B cell (primary cell): ENCODE results near the gene NRAS. TPM values are rescaled to one million over a fixed set of nuclear protein-coding genes. Genes with fewer than 3 reads are reported as not detected.

ENCODE experiments used
- ATAC-seq: fragments of 200-7000 bp; cut with Tn5 transposase; one replicate; pipeline ENCODE4 v1.10.0; 2021; ENCODE audit warnings: low read depth, mild to moderate bottlenecking, moderate number of reproducible peaks, moderate library complexity
- CTCF ChIA-PET: fragments of 350-600 bp; sonication (Branson Sonifier 250); formaldehyde crosslinking; loops from one replicate; lab custom pipeline; 2021; ENCODE audit warnings: antibody characterized with exemption, inconsistent platforms; lab: Charles Lee
- POLR2A ChIA-PET: fragments of 350-600 bp; sonication (Branson Sonifier 250); formaldehyde crosslinking; loops from one replicate; lab custom pipeline; 2021; ENCODE audit warnings: antibody characterized with exemption; lab: Charles Lee
- DNase-seq: peaks from one replicate; pipeline ENCODE4 v3.0.0; 2013
- H2AFZ ChIP-seq: 2 replicates; pipeline ENCODE4 v1.6.1; 2012; ENCODE audit warnings: mild to moderate bottlenecking, low read depth, low read length; ENCODE audit not compliant: insufficient read depth, poor library complexity, severe bottlenecking
- H3K27ac ChIP-seq, 2 donors: 1 replicate in 1 of 2; 2 replicates in 1 of 2; pipeline ENCODE4 v1.5.1; 2012 to 2013; ENCODE audit warnings: low read length in 2 of 2, mild to moderate bottlenecking in 2 of 2, moderate library complexity in 1 of 2
- H3K27me3 ChIP-seq, 4 experiments: fragments of 200-600 bp in 1 of 4; sonication (generic) in 1 of 4; replicated peaks in 1 of 4; 1 replicate in 2 of 4; 2 replicates in 2 of 4; pipeline versions ENCODE4 v1.6.1 to v1.7.0; 2013 to 2016; ENCODE audit warnings: low read length in 3 of 4, mild to moderate bottlenecking in 2 of 4, mixed read lengths in 1 of 4, moderate library complexity in 1 of 4; ENCODE audit not compliant: insufficient read depth in 4 of 4, control insufficient read depth in 3 of 4; ENCODE audit errors: control extremely low read depth in 1 of 4
- H3K36me3 ChIP-seq, 2 experiments: replicated peaks in 1 of 2; 1 replicate in 1 of 2; 2 replicates in 1 of 2; pipeline versions ENCODE4 v1.6.1 to v1.7.1; 2013; ENCODE audit warnings: low read length in 1 of 2; ENCODE audit not compliant: insufficient read depth in 2 of 2, control insufficient read depth in 1 of 2; ENCODE audit errors: control extremely low read depth in 1 of 2, extremely low read depth in 1 of 2
- H3K4me1 ChIP-seq, 2 donors: fragments of 200-600 bp in 1 of 2; sonication (generic) in 1 of 2; 1 replicate in 1 of 2; 2 replicates in 1 of 2; pipeline versions ENCODE4 v1.5.1 to v1.6.1; 2013 to 2017; ENCODE audit warnings: low read length in 2 of 2; ENCODE audit not compliant: control insufficient read depth in 2 of 2, insufficient read depth in 2 of 2
- H3K4me2 ChIP-seq: replicated peaks from 2 replicates; pipeline ENCODE3; 2012; ENCODE audit warnings: mild to moderate bottlenecking, low read depth, low read length; ENCODE audit not compliant: poor library complexity, severe bottlenecking
- H3K4me3 ChIP-seq, 5 experiments: fragments of 200-600 bp in 1 of 5; sonication (generic) in 1 of 5; 1 replicate in 3 of 5; 2 replicates in 2 of 5; pipeline versions ENCODE4 v1.5.1 to v1.7.0; 2011 to 2016; ENCODE audit warnings: low read length in 4 of 5, mild to moderate bottlenecking in 4 of 5, low read depth in 2 of 5, control low read depth in 1 of 5, moderate library complexity in 1 of 5; ENCODE audit not compliant: insufficient read depth in 1 of 5; ENCODE audit errors: control extremely low read depth in 1 of 5, extremely low read depth in 1 of 5
- H3K79me2 ChIP-seq: fragments of 200-600 bp; sonication (generic); one replicate; pipeline ENCODE4 v1.6.0; 2016; ENCODE audit warnings: low read length; ENCODE audit not compliant: control insufficient read depth, insufficient read depth
- H3K9ac ChIP-seq: fragments of 200-600 bp; sonication (generic); 2 replicates; pipeline ENCODE4 v1.6.1; 2017; ENCODE audit warnings: mild to moderate bottlenecking, low read length, moderate library complexity
- H3K9me3 ChIP-seq, 3 donors: one replicate each; pipeline versions ENCODE4 v1.6.1 to v1.7.1; 2013; ENCODE audit warnings: low read length in 2 of 3; ENCODE audit not compliant: control insufficient read depth in 2 of 3, insufficient read depth in 1 of 3; ENCODE audit errors: control extremely low read depth in 1 of 3
- H4K20me1 ChIP-seq: 2 replicates; pipeline ENCODE4 v1.6.0; 2012; ENCODE audit warnings: mild to moderate bottlenecking, low read length; ENCODE audit not compliant: insufficient read depth, control insufficient read depth, poor library complexity, severe bottlenecking
- H3K27ac Mint-ChIP-seq: one replicate; pipeline ENCODE4 v1.8.0; 2021; ENCODE audit warnings: mixed read lengths
- H3K27me3 Mint-ChIP-seq: one replicate; pipeline ENCODE4 v1.8.0; 2021; ENCODE audit warnings: mixed read lengths
- H3K4me1 Mint-ChIP-seq: one replicate; pipeline ENCODE4 v1.8.0; 2021; ENCODE audit warnings: mixed read lengths
- H3K4me3 Mint-ChIP-seq: one replicate; pipeline ENCODE4 v1.8.0; 2021; ENCODE audit warnings: mixed read lengths
- H3K9me3 Mint-ChIP-seq: one replicate; pipeline ENCODE4 v1.8.0; 2022; ENCODE audit warnings: mixed read lengths; ENCODE audit not compliant: insufficient read depth
- CTCF ChIP-seq: fragments of 200-600 bp; IDR thresholded peaks from one replicate; pipeline ENCODE4 v1.8.0; 2022; ENCODE audit warnings: antibody characterized with exemption, mild to moderate bottlenecking
- EZH2 ChIP-seq: IDR thresholded peaks from 2 replicates; pipeline ENCODE4 v1.6.1; 2012; ENCODE audit warnings: borderline replicate concordance, low read depth, mild to moderate bottlenecking, moderate library complexity, low read length; ENCODE audit not compliant: insufficient read depth, poor library complexity, severe bottlenecking
- WGBS: methylation state at CpG from one replicate; pipeline ENCODE4 v1.1.5; 2013; ENCODE audit warnings: missing lambda C conversion rate; ENCODE audit not compliant: insufficient coverage; 5-methylcytosine and 5-hydroxymethylcytosine counted together
- intact Hi-C: fragments of 100-400 bp; cut with micrococcal nuclease; formaldehyde crosslinking; loops from one replicate; pipeline ENCODE4 v1.10.0; 2022
- polyA plus RNA-seq: library from polyadenylated mRNA; depleted of rRNA; stranded (reverse); fragments of >200 nt; gene quantifications from 2 replicates; pipeline ENCODE4 v1.2.3, GENCODE V29; 2012
- total RNA-seq, 2 donors: library from RNA; stranded (reverse); fragments of 120-200 nt in 1 of 2; gene quantifications; 1 replicate in 1 of 2; 2 replicates in 1 of 2; pipeline versions ENCODE4 v1.2.3 to v1.2.4, GENCODE V29; 2013 to 2022

Gene NRAS
- total and polyA plus RNA-seq, 2 donors (not counting 1 experiment from before 2014, with no cell fraction given), result 9.8 to 35.0 TPM

- peaks cover 8 to 52% of the 10 kb centered on the region in 2 experiments for H3K36me3 ChIP-seq
- ChIA-PET POLR2A (no interaction called here), CTCF (interaction anchor here (1.7 kb wide), 1 partner anchor 11 kb away, joined by 3 read pairs; no protein-coding TSS in a partner anchor)
- Mint-ChIP-seq H3K4me3 (no peak overlapping the region), H3K4me1 (peaks cover 76% of the 10 kb centered on the region), H3K27ac (no peak overlapping the region), H3K9me3 (no peaks in the 10 kb centered on the region), H3K27me3 (no peaks in the 10 kb centered on the region)
- H3K4me3 ChIP-seq, result no peak overlapping the region
- H3K27ac ChIP-seq, result no peak overlapping the region
- peaks cover 36 to 40% of the 10 kb centered on the region in 2 donors for H3K4me1 ChIP-seq
- ATAC-seq (no peak), DNase-seq (no peak)
- H2AFZ ChIP-seq, result no peak overlapping the region
- H3K9ac ChIP-seq, result no peak overlapping the region
- H4K20me1 ChIP-seq, result peaks cover 99% of the 10 kb centered on the region
- TF ChIP-seq EZH2 (no peak), CTCF (no peak)
- H3K9me3 ChIP-seq, result no peaks in the 10 kb centered on the region
- intact Hi-C loops, result no loop called here
- WGBS, result 100% methylated on average over 2 of the region's 5 CpGs
- H3K27me3 ChIP-seq, result no peaks in the 10 kb centered on the region
- H3K79me2 ChIP-seq, result peaks cover 100% of the 10 kb centered on the region
- H3K4me2 ChIP-seq, result no peak overlapping the region
Measured at GRCh38 chr1:114749835-114750234, 33.3 kb upstream of the NRAS start.

- Mint-ChIP-seq H3K4me3 (no peak overlapping the region), H3K27me3 (no peaks in the 10 kb centered on the region), H3K4me1 (peaks cover 54% of the 10 kb centered on the region), H3K27ac (no peak overlapping the region), H3K9me3 (no peaks in the 10 kb centered on the region)
- Histone ChIP-seq H3K4me1 (peaks cover 7 to 13% of the 10 kb centered on the region in 2 donors), H3K27me3 (no peaks in the 10 kb centered on the region), H3K9me3 (no peaks in the 10 kb centered on the region), H3K79me2 (peaks cover 97% of the 10 kb centered on the region), H3K4me3 (no peak overlapping the region), H2AFZ (no peak overlapping the region), H3K36me3 (peaks cover 16 to 61% of the 10 kb centered on the region in 2 experiments), H3K27ac (no peak overlapping the region), H3K9ac (no peak overlapping the region), H3K4me2 (no peak overlapping the region), H4K20me1 (peaks cover 93% of the 10 kb centered on the region)
- WGBS, result 82% methylated on average over 4 of the region's 6 CpGs
- no peak for DNase-seq
- CTCF ChIA-PET, result no interaction called here
- POLR2A ChIA-PET, result no interaction called here
- TF ChIP-seq CTCF (no peak), EZH2 (no peak)
- intact Hi-C loops, result no loop called here
- no peak for ATAC-seq
Measured at GRCh38 chr1:114746450-114747121, 30.0 kb upstream of the NRAS start.
